K562 (cell line): Measurements from ENCODE around the gene TTL. TPM values are rescaled to one million over a fixed set of nuclear protein-coding genes. Genes with fewer than 3 reads are reported as not detected.

Experiments
- CAMTA2 ChIP-seq: fragments of 250-450 bp; sonication (Bioruptor Pico); conservative IDR thresholded peaks from 2 replicates; pipeline ENCODE4 v1.5.1; 2022
- CTBP1 ChIP-seq: fragments of 450-650 bp; IDR thresholded peaks from 2 replicates; pipeline ENCODE4 v1.6.1; 2016; ENCODE audit warnings: borderline replicate concordance
- DDX20 ChIP-seq: fragments of 450-650 bp; IDR thresholded peaks from 2 replicates; pipeline ENCODE4 v1.6.1; 2016; ENCODE audit warnings: missing genetic modification characterization, low read depth, mild to moderate bottlenecking, missing compliant biosample characterization, moderate library complexity
- GABPB1 ChIP-seq: sonication (generic); formaldehyde crosslinking; IDR thresholded peaks from 2 replicates; pipeline ENCODE4 v1.8.0; 2022; ENCODE audit warnings: mild to moderate bottlenecking, missing genetic modification reagents
- GATAD2B ChIP-seq: fragments of 450-650 bp; IDR thresholded peaks from 2 replicates; pipeline ENCODE4 v1.6.1; 2017; ENCODE audit warnings: mild to moderate bottlenecking, borderline replicate concordance
- GTF2F1 ChIP-seq: IDR thresholded peaks from 2 replicates; pipeline ENCODE4 v1.6.1; 2011; ENCODE audit warnings: low read depth, low read length, improper control_type of control experiment
- LCOR ChIP-seq: sonication (generic); formaldehyde crosslinking; IDR thresholded peaks from 2 replicates; pipeline ENCODE4 v1.8.0; 2022; ENCODE audit warnings: mild to moderate bottlenecking, missing genetic modification reagents
- MEF2D ChIP-seq: conservative IDR thresholded peaks from 2 replicates; pipeline ENCODE4 v1.6.1; 2016; ENCODE audit warnings: low read depth, missing genetic modification characterization, missing compliant biosample characterization
- MYC ChIP-seq, 2 experiments: fragments of 250-450 bp in 1 of 2; sonication (Bioruptor Pico) in 1 of 2; IDR thresholded peaks; 2 replicates each; pipeline versions ENCODE4 v1.5.1 to v1.6.1; 2012 to 2021; ENCODE audit warnings: low read depth in 2 of 2, borderline replicate concordance in 1 of 2, improper control_type of control experiment in 1 of 2, low read length in 1 of 2, mild to moderate bottlenecking in 1 of 2, moderate library complexity in 1 of 2
- PATZ1 ChIP-seq: fragments of 250-450 bp; sonication (Bioruptor Pico); IDR thresholded peaks from 2 replicates; pipeline ENCODE4 v1.5.0; 2020; ENCODE audit warnings: mild to moderate bottlenecking, borderline replicate concordance
- POLR2H ChIP-seq: IDR thresholded peaks from 2 replicates; pipeline ENCODE4 v1.6.1; 2016; ENCODE audit warnings: missing genetic modification characterization, low read depth, mild to moderate bottlenecking, control low read depth, missing compliant biosample characterization, moderate library complexity
- POU5F1 ChIP-seq: fragments of 150-350 bp; IDR thresholded peaks from 2 replicates; pipeline ENCODE4 v1.6.1; 2014; ENCODE audit warnings: borderline replicate concordance, low read length, low read depth, mild to moderate bottlenecking; ENCODE audit not compliant: partially characterized antibody
- SFPQ ChIP-seq: fragments of 200-400 bp; formaldehyde crosslinking; IDR thresholded peaks from 2 replicates; pipeline ENCODE4 v1.6.1; 2017; ENCODE audit warnings: mild to moderate bottlenecking, low read depth, low read length, moderate library complexity
- SIN3A ChIP-seq, 2 experiments: fragments of 150-350 bp in 1 of 2; IDR thresholded peaks; 2 replicates each; pipeline ENCODE4 v1.6.1; 2011 to 2016; ENCODE audit warnings: borderline replicate concordance in 2 of 2, low read depth in 2 of 2, low read length in 2 of 2, mild to moderate bottlenecking in 2 of 2, moderate library complexity in 2 of 2; ENCODE audit not compliant: control insufficient read depth in 1 of 2
- SMARCA4 ChIP-seq: fragments of 450-650 bp; IDR thresholded peaks from 2 replicates; pipeline ENCODE4 v1.6.1; 2016
- SMC3 ChIP-seq: conservative IDR thresholded peaks from 2 replicates; pipeline ENCODE4 v1.6.1; 2011; ENCODE audit warnings: low read depth, low read length, improper control_type of control experiment; ENCODE audit not compliant: insufficient read depth
- SOX6 ChIP-seq: fragments of 450-650 bp; IDR thresholded peaks from 2 replicates; pipeline ENCODE4 v1.6.1; 2014; ENCODE audit warnings: mild to moderate bottlenecking
- TEAD1 ChIP-seq, 2 experiments: fragments of 450-650 bp in 1 of 2; sonication (generic) in 1 of 2; formaldehyde crosslinking; IDR thresholded peaks; 2 replicates each; pipeline versions ENCODE4 v1.4.0 to v1.8.0; 2020 to 2022; ENCODE audit warnings: mild to moderate bottlenecking in 2 of 2, missing genetic modification reagents in 1 of 2
- TRIM25 ChIP-seq: fragments of 450-650 bp; IDR thresholded peaks from 2 replicates; pipeline ENCODE4 v1.7.0; 2016; ENCODE audit warnings: borderline replicate concordance
- ZNF764 ChIP-seq: fragments of 250-450 bp; sonication (Bioruptor Pico); IDR thresholded peaks from 2 replicates; pipeline ENCODE4 v1.4.0; 2020; ENCODE audit warnings: low read depth, mild to moderate bottlenecking, moderate library complexity
- ZNF780A ChIP-seq: fragments of 250-450 bp; sonication (Bioruptor Pico); IDR thresholded peaks from 2 replicates; pipeline ENCODE4 v1.5.0; 2021; ENCODE audit warnings: mild to moderate bottlenecking
- polyA plus RNA-seq, 8 experiments: library from polyadenylated mRNA; depleted of rRNA in 4 of 8; stranded (reverse) in 5 of 8; unstranded in 3 of 8; fragments of >200 nt; fragmentation: Nextera tagmentation in 2 of 8; fragmentation: Illumina TruSeq in 1 of 8; extraction: Ambion mirVana in 2 of 8; extraction: Trizol in 1 of 8; gene quantifications; 2 replicates each; pipeline versions ENCODE4 v1.2.1 to v1.2.3, GENCODE V29; 2011 to 2014; ENCODE audit warnings: inconsistent platforms in 1 of 8, missing spikeins in 1 of 8
- total RNA-seq, 7 experiments: library from RNA; depleted of rRNA in 6 of 7; stranded (reverse); fragments of >200 nt in 6 of 7; fragmentation: Illumina TruSeq in 2 of 7; extraction: Trizol in 2 of 7; gene quantifications; 2 replicates each; pipeline versions ENCODE4 v1.2.1 to v1.2.3, GENCODE V29; 2011 to 2021; ENCODE audit warnings: low replicate concordance in 1 of 7

The TTL gene
- total and polyA plus RNA-seq, 9 of the 15 experiments (the other 6 are each of a cell fraction or from before 2014, with no cell fraction given), result 9.4 to 54.4 (median 34.9) TPM

- TF ChIP-seq SFPQ (no peak), POLR2H (tag) (peak; percentile 89), SOX6 (no peak), GABPB1 (CRISPR knock-in tag) (peak; percentile 96), GATAD2B (peak; percentile 65; the same call in 1 of the 2 replicates), SMC3 (no peak), POU5F1 (peak; percentile 3), LCOR (0 out of 2 replicates have a peak, but pooled peaks have one; percentile 10), ZNF764 (CRISPR knock-in tag) (no peak), TRIM25 (no peak), PATZ1 (CRISPR knock-in tag) (no peak), GTF2F1 (0 out of 2 replicates have a peak, but pooled peaks have one; percentile 14), SIN3A (IDR thresholded peaks at IDR 0.05; ENCODE audit: borderline replicate concordance in 2 of 2, control insufficient read depth in 1 of 2, low read depth in 2 of 2, low read length in 2 of 2) (peak; percentile 18 to 42; a peak in 1 of 4 replicates), ZNF780A (no peak), MEF2D (tag) (peak; percentile 37; the same call in 1 of the 2 replicates), TEAD1 (CRISPR knock-in tag; IDR thresholded peaks at IDR 0.05) (peak in 1 of 2 experiments; percentile 72; a peak in 2 of 4 replicates), CTBP1 (peak; percentile 49; the same call in 1 of the 2 replicates), DDX20 (no peak), SMARCA4 (0 out of 2 replicates have a peak, but pooled peaks have one; percentile 7), MYC (IDR thresholded peaks at IDR 0.05; ENCODE audit: low read depth, low read length) (peak; percentile 76), MYC (CRISPR knock-in tag; IDR thresholded peaks at IDR 0.05; ENCODE audit: borderline replicate concordance, low read depth) (no peak), CAMTA2 (CRISPR knock-in tag) (0 out of 2 replicates have a peak, but pooled peaks have one; percentile 21)
These were observed 102.4 kb downstream of the TTL start, which contains the start of gene CHCHD5 (continued) for GRCh38 chr2:112584134-112584890.
